NCI-H1092 (cell line): ENCODE data around the gene CEP72.
"Not testable (repeated sequence)": the region's sequence is repeated elsewhere in the genome, so short reads cannot be mapped to it uniquely, and the experiment has no call there.

Experiments used
- DNase-seq: peaks from one replicate; lab custom pipeline; 2025; lab: John Stamatoyannopoulos, UW

The CEP72 gene

GRCh38 chr5:581266-581665 lies 30.9 kb upstream of the CEP72 start:
- DNase-seq, result no peak

GRCh38 chr5:581941-582340 lies 30.2 kb upstream of the CEP72 start:
- no peak for DNase-seq

- DNase-seq, result not testable (repeated sequence)
Measured at GRCh38 chr5:582445-582844, 29.7 kb upstream of the CEP72 start.

- no peak for DNase-seq
Measured at GRCh38 chr5:582936-583635, 29.1 kb upstream of the CEP72 start.

GRCh38 chr5:583645-584044 lies 28.5 kb upstream of the CEP72 start:
- no peak for DNase-seq

- DNase-seq, result no peak
Measured at GRCh38 chr5:584216-584615, 27.9 kb upstream of the CEP72 start.

- DNase-seq, result no peak
Measured at GRCh38 chr5:584846-585245, 27.3 kb upstream of the CEP72 start.

GRCh38 chr5:585556-585955 lies 26.6 kb upstream of the CEP72 start:
- no peak for DNase-seq

GRCh38 chr5:585962-586628 lies 26.0 kb upstream of the CEP72 start:
- DNase-seq, result no peak

GRCh38 chr5:586751-587285 lies 25.3 kb upstream of the CEP72 start:
- peak; percentile 11 for DNase-seq

GRCh38 chr5:587403-587802 lies 24.7 kb upstream of the CEP72 start:
- DNase-seq, result no peak

- no peak for DNase-seq
Measured at GRCh38 chr5:588406-588995, 23.6 kb upstream of the CEP72 start.

GRCh38 chr5:589173-589572 lies 23.0 kb upstream of the CEP72 start:
- DNase-seq, result no peak

GRCh38 chr5:589588-589987 lies 22.6 kb upstream of the CEP72 start:
- DNase-seq, result no peak

GRCh38 chr5:590346-590745 lies 21.8 kb upstream of the CEP72 start:
- no peak for DNase-seq

- peak; percentile 31 for DNase-seq
Measured at GRCh38 chr5:591746-592145, 20.4 kb upstream of the CEP72 start.

- no peak for DNase-seq
Measured at GRCh38 chr5:592158-592557, 20.0 kb upstream of the CEP72 start.

- no peak for DNase-seq
Measured at GRCh38 chr5:593511-593910, 18.6 kb upstream of the CEP72 start.

GRCh38 chr5:594226-594860 lies 17.8 kb upstream of the CEP72 start:
- no peak for DNase-seq

GRCh38 chr5:595285-595875 lies 16.8 kb upstream of the CEP72 start:
- DNase-seq, result no peak

- DNase-seq, result no peak
Measured at GRCh38 chr5:597871-598563, 14.1 kb upstream of the CEP72 start.

- no peak for DNase-seq
Measured at GRCh38 chr5:598564-598890, 13.6 kb upstream of the CEP72 start.
